MCF 10A (cell line): Measurements from ENCODE around the gene TMPRSS13. TPM values are rescaled to one million over a fixed set of nuclear protein-coding genes. Genes with fewer than 3 reads are reported as not detected.

Source experiments
- BruUV-seq: library from RNA; stranded (reverse); fragments of 400-500 nt; replicated peaks from 2 replicates; lab custom pipeline; 2021; lab: Mats Ljungman, UMichigan
- CTCF ChIA-PET: fragments of 300-600 bp; sonication (Branson Sonifier 250); formaldehyde crosslinking; extraction: SDS; loops from one replicate; lab custom pipeline; 2021; ENCODE audit warnings: antibody characterized with exemption, inconsistent platforms; lab: Yijun Ruan, JAX
- POLR2A ChIA-PET: fragments of 300-600, 350-650 bp; sonication (Branson Sonifier 250); formaldehyde crosslinking; extraction: SDS; loops from one replicate; lab custom pipeline; 2020; ENCODE audit warnings: antibody characterized with exemption, inconsistent platforms; lab: Yijun Ruan, JAX
- DNase-seq: peaks from one replicate; pipeline ENCODE4 v3.0.0-alpha.2; 2018; ENCODE audit not compliant: unreplicated experiment
- H3K27ac Mint-ChIP-seq: one replicate; pipeline ENCODE4 v1.8.0; 2022; ENCODE audit warnings: mild to moderate bottlenecking, low read depth, mixed read lengths; ENCODE audit not compliant: unreplicated experiment
- H3K27me3 Mint-ChIP-seq: one replicate; pipeline ENCODE4 v1.8.0; 2022; ENCODE audit warnings: mixed read lengths; ENCODE audit not compliant: insufficient read depth, unreplicated experiment
- H3K36me3 Mint-ChIP-seq: one replicate; pipeline ENCODE4 v1.8.0; 2022; ENCODE audit warnings: mild to moderate bottlenecking, moderate library complexity, mixed read lengths; ENCODE audit not compliant: insufficient read depth, unreplicated experiment
- H3K4me1 Mint-ChIP-seq: one replicate; pipeline ENCODE4 v1.8.0; 2022; ENCODE audit warnings: mixed read lengths; ENCODE audit not compliant: insufficient read depth, unreplicated experiment
- H3K4me3 Mint-ChIP-seq: one replicate; pipeline ENCODE4 v1.8.0; 2022; ENCODE audit warnings: mild to moderate bottlenecking, moderate library complexity, mixed read lengths; ENCODE audit not compliant: unreplicated experiment
- H3K9me3 Mint-ChIP-seq: one replicate; pipeline ENCODE4 v1.8.0; 2022; ENCODE audit warnings: mixed read lengths; ENCODE audit not compliant: unreplicated experiment
- intact Hi-C: fragments of 100-400 bp; cut with micrococcal nuclease; formaldehyde crosslinking; loops from 2 replicates; pipeline ENCODE4 v1.14.1; 2022
- total RNA-seq: library from RNA; stranded (reverse); gene quantifications from 2 replicates; pipeline ENCODE4 v1.2.3, GENCODE V29; 2022
- TF ChIP-seq, protein P1 (sequence below): fragments of 200-600 bp; IDR thresholded peaks from one replicate; pipeline ENCODE4 v1.8.0; 2022; ENCODE audit warnings: antibody characterized with exemption, mild to moderate bottlenecking; ENCODE audit not compliant: unreplicated experiment

TMPRSS13 gene
- total RNA-seq, 1 experiment from 2014 or later = not detected

DNA sequence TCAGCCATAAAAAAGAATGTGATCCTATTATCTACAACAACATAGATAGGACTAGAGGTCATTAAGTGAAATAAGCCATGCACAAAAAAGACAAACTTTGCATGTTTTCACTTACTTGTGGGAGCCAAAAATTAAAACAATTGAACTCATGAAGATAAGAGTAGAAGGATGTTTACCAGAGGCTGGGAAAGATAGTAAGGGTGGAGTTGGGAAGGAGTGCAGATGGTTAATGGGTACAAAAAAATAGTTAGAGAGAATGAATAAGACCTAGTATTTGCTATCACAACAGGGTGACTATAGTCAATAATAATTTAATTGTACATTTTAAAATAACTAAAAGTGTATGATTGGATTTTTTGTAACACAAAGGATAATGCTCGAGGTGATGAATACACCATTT, 29.7 kb upstream of the TMPRSS13 start:
- BruUV-seq = no TSS peak
- no peak for DNase-seq
- Mint-ChIP-seq H3K9me3 (peaks cover 9% of the 10 kb centered on the region), H3K27me3 (peaks cover 70% of the 10 kb centered on the region), H3K4me3 (no peak overlapping the region), H3K4me1 (no peaks in the 10 kb centered on the region), H3K36me3 (no peaks in the 10 kb centered on the region), H3K27ac (no peak overlapping the region)
- TF ChIP-seq, protein P1, sequence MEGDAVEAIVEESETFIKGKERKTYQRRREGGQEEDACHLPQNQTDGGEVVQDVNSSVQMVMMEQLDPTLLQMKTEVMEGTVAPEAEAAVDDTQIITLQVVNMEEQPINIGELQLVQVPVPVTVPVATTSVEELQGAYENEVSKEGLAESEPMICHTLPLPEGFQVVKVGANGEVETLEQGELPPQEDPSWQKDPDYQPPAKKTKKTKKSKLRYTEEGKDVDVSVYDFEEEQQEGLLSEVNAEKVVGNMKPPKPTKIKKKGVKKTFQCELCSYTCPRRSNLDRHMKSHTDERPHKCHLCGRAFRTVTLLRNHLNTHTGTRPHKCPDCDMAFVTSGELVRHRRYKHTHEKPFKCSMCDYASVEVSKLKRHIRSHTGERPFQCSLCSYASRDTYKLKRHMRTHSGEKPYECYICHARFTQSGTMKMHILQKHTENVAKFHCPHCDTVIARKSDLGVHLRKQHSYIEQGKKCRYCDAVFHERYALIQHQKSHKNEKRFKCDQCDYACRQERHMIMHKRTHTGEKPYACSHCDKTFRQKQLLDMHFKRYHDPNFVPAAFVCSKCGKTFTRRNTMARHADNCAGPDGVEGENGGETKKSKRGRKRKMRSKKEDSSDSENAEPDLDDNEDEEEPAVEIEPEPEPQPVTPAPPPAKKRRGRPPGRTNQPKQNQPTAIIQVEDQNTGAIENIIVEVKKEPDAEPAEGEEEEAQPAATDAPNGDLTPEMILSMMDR = no peak
- CTCF ChIA-PET = no interaction called here
- POLR2A ChIA-PET = no interaction called here
- intact Hi-C loops = no loop called here

DNA sequence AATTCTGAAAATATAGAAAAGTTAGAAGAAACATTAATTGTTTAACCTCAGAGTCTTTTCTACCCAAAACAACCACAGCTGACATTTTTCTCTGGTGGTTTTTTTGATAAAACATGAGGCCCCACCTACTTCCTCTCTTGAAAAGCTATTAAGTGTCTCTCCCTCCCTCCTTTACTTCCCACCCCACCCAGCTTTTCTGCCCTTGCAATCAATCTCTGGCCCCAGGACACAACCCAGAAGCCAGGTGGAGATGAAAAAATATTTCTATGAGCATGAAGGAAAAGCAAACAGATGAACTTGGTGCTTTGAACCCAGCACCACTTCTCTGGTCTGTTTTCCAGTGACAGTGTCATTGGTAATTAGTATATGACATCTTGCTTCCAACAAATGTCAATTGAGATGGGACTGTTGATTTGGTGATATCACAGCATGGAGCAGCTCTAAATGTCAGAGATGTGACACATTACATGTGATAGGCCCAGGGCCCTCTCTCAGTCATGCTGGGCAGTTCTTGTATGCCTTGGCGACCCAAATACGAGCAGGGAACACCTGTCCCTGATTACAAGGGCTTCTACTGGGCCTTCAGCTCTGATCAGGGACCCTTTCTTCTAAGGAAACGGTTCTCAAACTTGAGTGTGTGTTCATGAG, 23.9 kb upstream of the TMPRSS13 start:
- BruUV-seq = no TSS peak
- H3K36me3 Mint-ChIP-seq = no peaks in the 10 kb centered on the region
- H3K4me3 Mint-ChIP-seq = no peak overlapping the region
- no peaks in the 10 kb centered on the region for H3K4me1 Mint-ChIP-seq
- TF ChIP-seq, protein P1 = no peak
- ChIA-PET POLR2A (no interaction called here), CTCF (interaction anchor here (0.6 to 1.9 kb wide), 7 partner anchors 17 to 527 kb away, joined by 3 to 8 read pairs (median 4); no protein-coding TSS in a partner anchor)
- H3K9me3 Mint-ChIP-seq = peaks cover 9% of the 10 kb centered on the region
- peaks cover 56% of the 10 kb centered on the region for H3K27me3 Mint-ChIP-seq
- intact Hi-C loops = no loop called here
- DNase-seq = no peak
- no peak overlapping the region for H3K27ac Mint-ChIP-seq

DNA sequence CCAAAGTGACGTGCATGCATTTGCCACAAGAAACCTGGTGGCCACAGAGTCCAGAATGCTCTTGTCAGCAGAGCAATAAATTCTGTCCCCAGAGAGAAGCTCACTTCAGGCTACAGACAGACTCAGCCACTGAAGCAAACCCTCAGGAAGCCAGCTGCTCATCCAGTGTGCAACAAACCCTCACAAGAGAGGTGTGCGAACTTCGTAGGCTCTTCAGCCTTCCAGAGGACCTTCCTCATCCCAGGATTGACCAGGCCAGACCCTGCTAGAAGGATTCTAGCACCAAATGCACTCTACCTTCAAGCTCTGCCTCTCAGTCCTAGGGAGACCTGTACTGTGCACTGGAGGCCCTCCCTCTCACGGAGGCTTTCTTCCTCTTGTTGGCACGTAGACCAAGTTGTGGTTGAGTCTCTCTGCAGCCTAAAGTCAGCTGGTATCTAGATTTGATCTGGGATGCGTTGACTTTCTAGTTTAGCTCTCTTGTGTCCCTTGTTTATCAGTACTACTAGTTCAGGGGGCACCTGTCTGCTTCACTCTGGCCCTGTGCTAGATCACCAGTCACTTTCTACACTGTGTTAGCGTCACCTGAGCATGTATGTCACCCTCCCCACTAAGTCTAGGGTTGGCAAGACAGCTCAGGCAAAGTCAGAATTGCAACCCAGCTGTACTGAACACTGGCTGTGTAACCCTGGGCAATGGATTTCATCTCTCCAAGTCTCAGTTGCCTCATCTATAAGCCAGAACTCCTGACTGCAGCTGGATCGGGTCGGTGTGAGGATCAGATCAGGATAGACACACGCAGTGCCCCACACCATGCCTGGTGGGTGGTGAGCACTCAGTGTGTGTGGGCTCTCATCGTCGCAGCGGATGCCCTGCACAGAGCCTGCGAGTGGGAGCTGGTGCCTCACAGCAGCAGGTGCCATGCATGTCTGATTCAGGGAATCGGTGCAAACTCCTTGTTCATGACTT, 22.1 kb upstream of the TMPRSS13 start:
- intact Hi-C loops = no loop called here
- H3K36me3 Mint-ChIP-seq = no peaks in the 10 kb centered on the region
- peaks cover 37% of the 10 kb centered on the region for H3K27me3 Mint-ChIP-seq
- ChIA-PET POLR2A (no interaction called here), CTCF (interaction anchor here (0.6 to 2.5 kb wide), 6 partner anchors 101 to 561 kb away, joined by 3 to 10 read pairs (median 6); no protein-coding TSS in a partner anchor)
- no peak overlapping the region for H3K27ac Mint-ChIP-seq
- no peaks in the 10 kb centered on the region for H3K4me1 Mint-ChIP-seq
- TF ChIP-seq, protein P1 = no peak
- no peak for DNase-seq
- H3K9me3 Mint-ChIP-seq = no peaks in the 10 kb centered on the region
- no TSS peak for BruUV-seq
- H3K4me3 Mint-ChIP-seq = no peak overlapping the region

DNA sequence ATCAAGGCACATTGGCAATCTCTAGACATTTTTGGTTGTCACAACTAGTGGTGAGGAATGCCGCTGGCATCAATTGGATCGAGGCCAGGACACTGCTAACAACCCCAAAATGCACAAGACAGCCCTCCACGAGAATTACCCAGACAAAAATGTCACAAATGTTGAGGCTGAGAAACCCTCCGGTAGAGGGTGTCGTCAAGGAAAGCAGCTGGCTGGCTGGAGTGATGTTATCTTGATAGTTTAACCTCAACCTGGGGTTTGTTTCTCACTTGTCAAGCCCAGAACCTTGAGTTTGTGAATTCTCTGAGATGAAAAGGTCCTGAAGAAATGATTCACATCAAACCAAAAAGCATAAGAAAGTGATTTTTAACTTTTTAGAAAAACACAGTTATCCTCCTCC, 21.1 kb upstream of the TMPRSS13 start:
- H3K9me3 Mint-ChIP-seq = no peaks in the 10 kb centered on the region
- intact Hi-C loops = no loop called here
- H3K36me3 Mint-ChIP-seq = no peaks in the 10 kb centered on the region
- no peaks in the 10 kb centered on the region for H3K4me1 Mint-ChIP-seq
- no peak overlapping the region for H3K27ac Mint-ChIP-seq
- H3K27me3 Mint-ChIP-seq = peaks cover 29% of the 10 kb centered on the region
- TF ChIP-seq, protein P1 = no peak
- no peak overlapping the region for H3K4me3 Mint-ChIP-seq
- DNase-seq = no peak
- BruUV-seq = no TSS peak
- ChIA-PET CTCF (interaction anchor here (0.6 to 2.5 kb wide), 4 partner anchors 13 to 143 kb away, joined by 3 to 8 read pairs (median 4); no protein-coding TSS in a partner anchor), POLR2A (interaction anchor here (0.7 kb wide), 1 partner anchor 535 kb away, joined by 3 read pairs; no protein-coding TSS in a partner anchor)
